HG02610 (cell line): ENCODE measurements around the gene PTPRD.

Source experiments
- ATAC-seq: cut with Tn5 transposase; IDR thresholded peaks from one replicate; pipeline ENCODE4 v1.9.1; 2021; ENCODE audit warnings: mild to moderate bottlenecking, moderate library complexity; ENCODE audit not compliant: unreplicated experiment

The PTPRD gene

GRCh38 chr9:9912459-9912858 lies 700.3 kb downstream of the PTPRD start:
- ATAC-seq = no peak

GRCh38 chr9:9905736-9906135 lies 707.1 kb downstream of the PTPRD start:
- ATAC-seq = no peak

- ATAC-seq = no peak
Measured at GRCh38 chr9:9904041-9904440, 708.8 kb downstream of the PTPRD start.

DNA sequence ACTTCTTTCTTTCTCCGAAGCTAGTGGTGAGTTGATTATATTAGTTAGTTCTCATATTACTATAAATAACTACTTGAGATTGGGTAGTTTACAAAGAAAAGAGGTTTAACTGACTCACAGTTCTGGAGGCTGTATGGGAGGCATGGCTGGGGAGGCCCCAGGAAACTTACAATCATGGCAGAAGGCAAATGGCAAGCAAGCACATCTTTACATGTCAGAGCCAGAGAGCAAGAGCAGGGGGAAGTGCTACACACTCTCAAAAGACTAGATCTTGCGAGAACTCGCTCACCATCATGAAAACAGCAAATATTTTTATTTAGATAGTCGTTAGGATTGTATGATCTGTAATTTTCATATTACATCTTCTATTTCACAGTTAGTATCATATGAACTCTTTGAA lies 711.2 kb downstream of the PTPRD start:
- ATAC-seq = no peak

DNA sequence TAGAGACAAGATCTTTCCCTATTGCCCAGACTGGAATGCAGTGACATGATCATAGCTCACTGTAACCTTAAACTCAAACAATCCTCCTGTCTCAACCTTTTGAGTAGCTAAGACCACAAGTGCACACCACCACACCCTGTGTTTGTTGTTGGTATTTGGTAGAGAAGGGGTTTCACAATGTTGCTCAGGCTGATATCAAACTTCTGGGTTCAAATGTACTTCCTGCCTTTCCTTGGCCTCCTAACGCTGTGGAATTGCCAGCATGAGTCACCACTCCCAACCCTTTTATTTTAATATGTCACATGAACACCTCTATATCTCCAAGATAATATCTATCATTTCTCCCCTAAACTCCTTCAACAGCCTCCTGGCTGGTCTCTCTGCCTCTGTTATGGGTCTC lies 719.0 kb downstream of the PTPRD start:
- no peak for ATAC-seq

DNA sequence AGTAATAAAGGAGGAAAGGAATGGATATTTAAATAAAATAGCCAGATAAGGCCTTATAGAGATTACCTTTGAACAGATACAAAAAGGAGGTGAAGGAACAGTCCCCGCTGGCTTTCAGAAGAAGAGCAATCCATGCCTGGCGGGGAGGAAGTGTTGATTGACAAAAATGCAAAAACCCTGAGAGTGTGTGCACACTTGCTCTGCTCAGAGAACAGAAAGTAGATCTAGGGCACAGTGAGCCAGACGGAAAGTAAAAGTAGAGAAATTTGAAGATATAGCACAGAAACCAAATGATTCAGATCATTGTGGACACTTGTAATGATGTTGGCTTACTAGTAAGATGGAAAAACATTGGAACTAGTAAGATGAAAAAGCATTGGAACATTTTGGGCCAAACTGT lies 720.6 kb downstream of the PTPRD start:
- no peak for ATAC-seq

- no peak for ATAC-seq
Measured at GRCh38 chr9:9881692-9882091, 731.1 kb downstream of the PTPRD start.

- no peak for ATAC-seq
Measured at GRCh38 chr9:9874270-9874669, 738.5 kb downstream of the PTPRD start.

DNA sequence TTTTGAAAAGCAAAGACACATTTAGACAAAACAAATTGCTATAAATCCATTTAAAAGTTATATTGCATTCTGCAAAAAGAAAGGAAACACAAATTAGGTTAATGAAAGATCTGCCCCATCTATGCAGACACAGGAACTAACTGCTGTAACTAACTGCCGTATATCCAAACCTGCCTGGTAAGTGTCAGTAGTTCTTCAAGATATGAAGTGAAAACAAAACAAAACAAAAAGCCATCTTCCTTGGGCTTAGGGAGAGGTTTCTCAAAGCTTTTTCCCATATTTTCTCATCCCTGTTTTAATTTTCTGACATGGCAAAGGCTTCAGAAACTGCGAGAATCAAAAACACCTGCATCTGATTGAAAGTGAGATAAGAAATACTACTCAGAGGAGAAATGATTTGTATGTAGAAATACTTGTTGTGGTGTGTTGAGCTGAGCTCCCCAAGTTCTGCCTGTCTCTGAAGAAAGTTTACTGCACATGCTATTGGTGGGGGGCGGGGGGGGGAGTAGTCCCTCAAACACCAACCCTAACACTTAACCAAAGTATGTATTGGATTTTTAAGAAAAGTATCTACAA lies 750.5 kb downstream of the PTPRD start:
- ATAC-seq = no peak

DNA sequence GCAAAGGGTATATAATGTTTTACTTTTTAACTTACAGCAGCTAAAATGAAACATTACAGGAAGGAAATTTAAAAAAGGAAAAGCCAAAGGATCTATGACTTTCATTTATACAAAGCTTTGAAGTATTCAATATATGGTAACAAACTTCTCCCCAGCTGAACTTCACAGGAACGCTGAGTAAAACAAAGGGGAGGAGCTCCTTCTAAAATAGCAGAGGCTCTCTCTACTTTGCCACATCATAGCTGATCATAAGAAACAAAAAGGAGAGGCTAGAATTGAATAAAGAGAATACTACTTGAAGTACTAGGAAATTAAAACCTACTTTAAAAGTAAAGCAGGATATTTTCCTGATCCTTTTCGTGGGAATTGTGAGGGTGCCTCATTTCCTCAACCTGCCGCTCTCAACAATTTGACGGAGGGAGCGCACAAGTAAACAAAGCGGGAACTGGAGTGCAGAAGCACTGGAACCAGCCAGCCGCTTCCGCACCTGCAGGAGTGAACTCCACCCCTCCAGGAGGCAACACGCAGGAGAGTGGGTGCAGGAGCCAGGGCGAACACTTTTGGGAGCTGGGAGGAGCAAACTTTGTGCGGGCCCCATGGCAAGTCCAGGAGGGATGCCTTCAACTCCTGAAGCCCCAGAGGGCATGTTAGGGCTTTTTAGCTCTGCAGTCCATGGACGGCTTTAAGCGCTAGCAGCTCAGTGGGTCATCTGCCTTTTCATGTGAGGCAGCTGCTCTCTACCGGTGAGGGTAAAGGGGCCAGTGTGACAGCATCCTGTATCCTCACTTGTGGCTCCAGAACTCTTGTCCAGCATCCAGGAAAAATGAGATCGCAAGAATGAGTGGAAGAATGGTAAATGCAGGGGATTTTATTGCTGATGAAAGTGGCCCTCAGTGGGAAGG lies 757.4 kb downstream of the PTPRD start:
- ATAC-seq = no peak

- ATAC-seq = no peak
Measured at GRCh38 chr9:9847750-9848149, 765.1 kb downstream of the PTPRD start.

DNA sequence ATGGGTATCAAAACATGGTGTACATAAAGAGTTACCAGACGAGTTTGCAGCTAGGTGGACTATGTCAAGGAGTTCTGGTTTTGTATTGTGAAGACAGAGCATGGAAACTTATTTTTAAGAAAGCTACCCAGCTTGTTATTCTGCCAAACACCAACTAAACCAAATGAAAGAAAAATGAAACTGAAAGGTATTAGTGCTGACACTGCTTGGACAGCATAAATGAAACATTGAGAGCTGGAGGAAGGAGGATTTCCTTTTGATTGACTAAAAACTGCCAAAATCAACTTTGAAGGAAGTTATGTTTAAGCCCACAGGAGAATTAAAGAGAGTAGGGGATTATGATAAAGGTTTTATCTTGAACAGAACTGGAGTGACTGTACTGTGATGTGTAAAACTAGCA lies 766.2 kb downstream of the PTPRD start:
- ATAC-seq = peak; percentile 90

- ATAC-seq = no peak
Measured at GRCh38 chr9:9820436-9820835, 792.4 kb downstream of the PTPRD start.

DNA sequence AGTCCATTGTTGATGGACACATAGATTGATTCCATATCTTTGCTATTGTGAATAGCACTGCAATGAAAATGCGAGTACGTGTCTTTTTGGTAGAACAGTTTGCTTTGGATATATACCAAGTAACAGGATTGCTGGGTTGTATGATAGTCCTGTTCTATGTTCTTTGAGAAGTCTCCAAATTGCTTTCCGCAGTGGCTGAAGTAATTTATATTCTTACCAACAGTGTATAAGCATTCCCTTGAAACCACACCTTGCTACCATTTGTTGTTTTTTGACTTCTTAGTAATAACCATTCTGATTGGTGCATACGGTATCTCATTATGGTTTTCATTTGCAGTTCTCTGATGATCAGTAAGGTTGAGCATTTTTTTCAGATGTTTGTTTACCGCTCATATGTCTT lies 792.9 kb downstream of the PTPRD start:
- no peak for ATAC-seq

- ATAC-seq = no peak
Measured at GRCh38 chr9:9817176-9817575, 795.6 kb downstream of the PTPRD start.

DNA sequence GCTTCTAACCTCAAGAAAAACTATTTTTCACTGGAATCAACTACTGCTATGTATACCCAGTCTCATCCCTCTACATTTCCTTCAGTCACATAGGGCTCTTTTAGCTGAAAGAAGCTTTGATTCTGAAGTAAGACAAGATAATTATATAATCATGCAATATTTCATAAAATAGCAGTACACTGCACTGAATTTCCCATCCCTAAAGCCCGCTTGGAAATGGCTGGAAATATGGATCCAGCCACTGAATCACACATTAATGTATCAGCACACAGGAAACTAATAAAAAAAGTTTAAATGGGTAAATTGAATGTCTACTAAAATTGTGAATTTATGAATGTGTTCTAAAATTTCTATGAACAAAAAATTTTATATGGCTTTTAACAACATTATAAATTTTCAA lies 808.7 kb downstream of the PTPRD start:
- no peak for ATAC-seq

DNA sequence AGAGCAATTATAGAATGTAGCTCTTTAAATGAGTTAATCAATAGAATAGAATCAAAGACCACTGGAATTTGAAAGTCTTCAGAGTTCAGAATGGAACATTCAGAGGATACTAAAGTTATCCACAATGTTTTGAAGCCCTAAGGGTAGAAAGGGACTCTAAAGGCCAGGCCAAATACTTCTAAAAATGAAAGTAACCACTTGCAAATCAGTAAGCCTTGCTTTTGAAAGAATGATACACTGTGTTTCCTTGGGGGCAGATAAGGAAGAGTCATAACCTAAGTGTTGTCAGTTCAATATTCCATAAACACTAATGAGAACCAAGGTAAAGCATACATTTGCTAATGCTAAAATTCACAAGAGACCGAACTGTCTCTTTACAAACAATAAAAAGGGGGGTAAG lies 813.5 kb downstream of the PTPRD start:
- no peak for ATAC-seq

GRCh38 chr9:9792144-9792857 lies 820.5 kb downstream of the PTPRD start:
- no peak for ATAC-seq

- ATAC-seq = no peak
Measured at GRCh38 chr9:9791611-9792010, 821.2 kb downstream of the PTPRD start.

DNA sequence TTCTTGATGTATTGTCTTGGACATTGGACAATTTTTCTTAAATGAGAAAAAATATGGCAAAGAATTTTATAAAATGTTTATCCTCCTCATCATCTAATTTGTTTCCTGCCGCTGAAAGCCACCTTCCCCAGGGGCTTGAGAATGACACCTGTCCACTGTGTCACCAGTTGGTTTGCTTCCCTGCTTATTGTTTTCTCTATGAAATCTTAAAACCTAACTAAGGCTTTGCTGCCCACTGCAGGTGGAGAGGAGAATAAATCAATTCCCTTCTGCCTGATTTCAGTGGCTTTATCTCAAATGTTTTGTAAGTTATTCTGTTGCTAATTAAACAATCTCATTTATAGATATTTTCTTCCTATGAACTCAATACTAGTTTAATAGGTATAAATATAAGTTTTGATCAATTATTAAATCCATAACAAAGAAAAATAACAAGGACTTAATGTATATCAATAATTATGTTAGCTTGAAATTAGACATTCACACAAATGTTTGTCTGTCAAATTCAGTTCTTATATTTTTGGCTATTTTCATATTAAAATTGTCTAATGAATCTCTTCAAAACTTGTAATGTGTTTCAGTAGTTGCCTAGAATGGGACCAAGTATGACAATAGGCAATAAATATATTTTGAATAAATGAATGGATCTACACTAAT lies 822.5 kb downstream of the PTPRD start:
- peak; percentile 73 for ATAC-seq

- ATAC-seq = no peak
Measured at GRCh38 chr9:9783711-9784110, 829.1 kb downstream of the PTPRD start.
